GM12878 (cell line): Measurements from ENCODE around the gene SLAMF9.

Experiments
- BACH1 ChIP-seq: fragments of 450-650 bp; IDR thresholded peaks from 2 replicates; pipeline ENCODE4 v1.6.1; 2017; ENCODE audit warnings: mild to moderate bottlenecking, borderline replicate concordance
- EZH2 ChIP-seq: IDR thresholded peaks from 2 replicates; pipeline ENCODE4 v1.6.1; 2012; ENCODE audit warnings: low read depth, mild to moderate bottlenecking, control low read depth, inconsistent platforms, low read length, borderline replicate concordance; ENCODE audit not compliant: control insufficient read depth
- FOXM1 ChIP-seq: IDR thresholded peaks from 2 replicates; pipeline ENCODE4 v1.6.1; 2012; ENCODE audit warnings: low read depth, mild to moderate bottlenecking, inconsistent platforms, low read length, moderate library complexity
- IRF4 ChIP-seq: IDR thresholded peaks from 2 replicates; pipeline ENCODE4 v1.6.1; 2011; ENCODE audit warnings: low read depth, low read length
- POLR2A ChIP-seq: IDR thresholded peaks from 2 replicates; pipeline ENCODE4 v1.6.1; 2011; ENCODE audit warnings: low read depth, mild to moderate bottlenecking, low read length
- SIX5 ChIP-seq: IDR thresholded peaks from 2 replicates; pipeline ENCODE4 v1.6.1; 2011; ENCODE audit warnings: mild to moderate bottlenecking, low read depth, low read length, moderate library complexity; ENCODE audit not compliant: severe bottlenecking
- SRF ChIP-seq, 2 experiments: IDR thresholded peaks; 2 replicates each; pipeline ENCODE4 v1.6.1; 2011; ENCODE audit warnings: low read depth in 2 of 2, low read length in 2 of 2, mild to moderate bottlenecking in 1 of 2, moderate library complexity in 1 of 2
- TAF1 ChIP-seq: IDR thresholded peaks from 2 replicates; pipeline ENCODE4 v1.6.1; 2011; ENCODE audit warnings: mild to moderate bottlenecking, low read depth, low read length, borderline replicate concordance
- TF ChIP-seq, protein P1 (sequence below): fragments of 150-350 bp; IDR thresholded peaks from 2 replicates; pipeline ENCODE4 v1.6.1; 2016; ENCODE audit warnings: low read depth, low read length
- TF ChIP-seq, protein P2 (sequence below), 3 experiments: IDR thresholded peaks in 2 of 3; conservative IDR thresholded peaks in 1 of 3; 2 replicates each; pipeline ENCODE4 v1.5.1; 2011; ENCODE audit warnings: low read depth in 3 of 3, low read length in 3 of 3, mild to moderate bottlenecking in 3 of 3, control low read depth in 2 of 3, moderate library complexity in 2 of 3, inconsistent platforms in 1 of 3, mixed read lengths in 1 of 3; ENCODE audit not compliant: control insufficient read depth in 2 of 3, insufficient read depth in 1 of 3; ENCODE audit errors: extremely low read depth in 1 of 3
- TF ChIP-seq, protein P3 (sequence below): IDR thresholded peaks from 2 replicates; pipeline ENCODE4 v1.6.1; 2011; ENCODE audit warnings: borderline replicate concordance, low read depth, mild to moderate bottlenecking, moderate library complexity, mixed read lengths, low read length; ENCODE audit not compliant: insufficient read depth; ENCODE audit errors: extremely low read length
- TF ChIP-seq, protein P4 (sequence below): IDR thresholded peaks from 2 replicates; pipeline ENCODE4 v1.6.1; 2012; ENCODE audit warnings: low read length, inconsistent platforms
- TF ChIP-seq, protein P5 (sequence below): IDR thresholded peaks from 2 replicates; pipeline ENCODE4 v1.6.1; 2012; ENCODE audit warnings: low read depth, low read length, improper control_type of control experiment

DNA sequence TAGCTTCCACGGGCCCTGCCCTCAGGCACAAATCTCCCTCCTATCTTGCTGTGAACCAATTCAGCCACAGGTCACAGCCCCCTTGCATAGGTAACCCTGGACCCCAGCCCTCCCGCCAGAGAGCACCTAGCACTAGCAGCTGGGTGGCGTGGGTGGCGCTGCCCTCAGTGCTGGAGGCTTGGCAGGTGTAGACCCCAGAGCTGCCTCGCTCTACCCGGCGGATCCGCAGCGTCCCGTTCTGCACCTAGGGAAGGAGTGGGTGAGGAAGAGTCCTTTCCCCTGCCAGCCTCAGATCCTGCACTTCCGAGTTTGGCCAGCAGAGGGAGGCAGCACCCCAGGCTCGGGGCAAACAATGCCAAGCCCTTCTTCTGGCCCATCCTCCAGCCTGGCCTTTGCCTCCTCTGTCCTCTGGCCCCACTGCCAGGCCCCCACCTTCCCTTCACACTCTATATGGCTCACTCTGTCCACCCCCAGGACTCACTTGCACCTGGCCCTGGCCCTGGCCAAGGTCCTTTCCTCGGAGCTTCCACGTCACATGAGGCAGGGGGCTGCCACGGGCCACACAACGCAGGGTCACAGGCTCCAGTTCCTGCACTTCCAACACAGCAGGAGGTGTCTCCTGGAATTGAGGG lies 17.6 kb downstream of the SLAMF9 start:
- TF ChIP-seq, protein P1, sequence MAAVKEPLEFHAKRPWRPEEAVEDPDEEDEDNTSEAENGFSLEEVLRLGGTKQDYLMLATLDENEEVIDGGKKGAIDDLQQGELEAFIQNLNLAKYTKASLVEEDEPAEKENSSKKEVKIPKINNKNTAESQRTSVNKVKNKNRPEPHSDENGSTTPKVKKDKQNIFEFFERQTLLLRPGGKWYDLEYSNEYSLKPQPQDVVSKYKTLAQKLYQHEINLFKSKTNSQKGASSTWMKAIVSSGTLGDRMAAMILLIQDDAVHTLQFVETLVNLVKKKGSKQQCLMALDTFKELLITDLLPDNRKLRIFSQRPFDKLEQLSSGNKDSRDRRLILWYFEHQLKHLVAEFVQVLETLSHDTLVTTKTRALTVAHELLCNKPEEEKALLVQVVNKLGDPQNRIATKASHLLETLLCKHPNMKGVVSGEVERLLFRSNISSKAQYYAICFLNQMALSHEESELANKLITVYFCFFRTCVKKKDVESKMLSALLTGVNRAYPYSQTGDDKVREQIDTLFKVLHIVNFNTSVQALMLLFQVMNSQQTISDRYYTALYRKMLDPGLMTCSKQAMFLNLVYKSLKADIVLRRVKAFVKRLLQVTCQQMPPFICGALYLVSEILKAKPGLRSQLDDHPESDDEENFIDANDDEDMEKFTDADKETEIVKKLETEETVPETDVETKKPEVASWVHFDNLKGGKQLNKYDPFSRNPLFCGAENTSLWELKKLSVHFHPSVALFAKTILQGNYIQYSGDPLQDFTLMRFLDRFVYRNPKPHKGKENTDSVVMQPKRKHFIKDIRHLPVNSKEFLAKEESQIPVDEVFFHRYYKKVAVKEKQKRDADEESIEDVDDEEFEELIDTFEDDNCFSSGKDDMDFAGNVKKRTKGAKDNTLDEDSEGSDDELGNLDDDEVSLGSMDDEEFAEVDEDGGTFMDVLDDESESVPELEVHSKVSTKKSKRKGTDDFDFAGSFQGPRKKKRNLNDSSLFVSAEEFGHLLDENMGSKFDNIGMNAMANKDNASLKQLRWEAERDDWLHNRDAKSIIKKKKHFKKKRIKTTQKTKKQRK, result no peak
- TF ChIP-seq POLR2A (no peak), FOXM1 (no peak), SRF (IDR thresholded peaks at IDR 0.05; ENCODE audit: low read depth in 2 of 2, low read length in 2 of 2) (no peak), BACH1 (no peak), TAF1 (no peak), IRF4 (0 out of 2 replicates have a peak, but pooled peaks have one; percentile 19), SIX5 (no peak), EZH2 (no peak)
- TF ChIP-seq, protein P2, sequence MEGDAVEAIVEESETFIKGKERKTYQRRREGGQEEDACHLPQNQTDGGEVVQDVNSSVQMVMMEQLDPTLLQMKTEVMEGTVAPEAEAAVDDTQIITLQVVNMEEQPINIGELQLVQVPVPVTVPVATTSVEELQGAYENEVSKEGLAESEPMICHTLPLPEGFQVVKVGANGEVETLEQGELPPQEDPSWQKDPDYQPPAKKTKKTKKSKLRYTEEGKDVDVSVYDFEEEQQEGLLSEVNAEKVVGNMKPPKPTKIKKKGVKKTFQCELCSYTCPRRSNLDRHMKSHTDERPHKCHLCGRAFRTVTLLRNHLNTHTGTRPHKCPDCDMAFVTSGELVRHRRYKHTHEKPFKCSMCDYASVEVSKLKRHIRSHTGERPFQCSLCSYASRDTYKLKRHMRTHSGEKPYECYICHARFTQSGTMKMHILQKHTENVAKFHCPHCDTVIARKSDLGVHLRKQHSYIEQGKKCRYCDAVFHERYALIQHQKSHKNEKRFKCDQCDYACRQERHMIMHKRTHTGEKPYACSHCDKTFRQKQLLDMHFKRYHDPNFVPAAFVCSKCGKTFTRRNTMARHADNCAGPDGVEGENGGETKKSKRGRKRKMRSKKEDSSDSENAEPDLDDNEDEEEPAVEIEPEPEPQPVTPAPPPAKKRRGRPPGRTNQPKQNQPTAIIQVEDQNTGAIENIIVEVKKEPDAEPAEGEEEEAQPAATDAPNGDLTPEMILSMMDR (IDR thresholded peaks at IDR 0.05 in 2 of 3, conservative IDR thresholded peaks at IDR 0.05 in 1 of 3; ENCODE audit: control insufficient read depth in 2 of 3, extremely low read depth in 1 of 3, insufficient read depth in 1 of 3, low read depth in 3 of 3, low read length in 3 of 3), result peak; percentile 98; a peak in 5 of 6 replicates
- TF ChIP-seq, protein P3, sequence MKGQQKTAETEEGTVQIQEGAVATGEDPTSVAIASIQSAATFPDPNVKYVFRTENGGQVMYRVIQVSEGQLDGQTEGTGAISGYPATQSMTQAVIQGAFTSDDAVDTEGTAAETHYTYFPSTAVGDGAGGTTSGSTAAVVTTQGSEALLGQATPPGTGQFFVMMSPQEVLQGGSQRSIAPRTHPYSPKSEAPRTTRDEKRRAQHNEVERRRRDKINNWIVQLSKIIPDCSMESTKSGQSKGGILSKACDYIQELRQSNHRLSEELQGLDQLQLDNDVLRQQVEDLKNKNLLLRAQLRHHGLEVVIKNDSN, result peak; percentile 59
- TF ChIP-seq, protein P4, sequence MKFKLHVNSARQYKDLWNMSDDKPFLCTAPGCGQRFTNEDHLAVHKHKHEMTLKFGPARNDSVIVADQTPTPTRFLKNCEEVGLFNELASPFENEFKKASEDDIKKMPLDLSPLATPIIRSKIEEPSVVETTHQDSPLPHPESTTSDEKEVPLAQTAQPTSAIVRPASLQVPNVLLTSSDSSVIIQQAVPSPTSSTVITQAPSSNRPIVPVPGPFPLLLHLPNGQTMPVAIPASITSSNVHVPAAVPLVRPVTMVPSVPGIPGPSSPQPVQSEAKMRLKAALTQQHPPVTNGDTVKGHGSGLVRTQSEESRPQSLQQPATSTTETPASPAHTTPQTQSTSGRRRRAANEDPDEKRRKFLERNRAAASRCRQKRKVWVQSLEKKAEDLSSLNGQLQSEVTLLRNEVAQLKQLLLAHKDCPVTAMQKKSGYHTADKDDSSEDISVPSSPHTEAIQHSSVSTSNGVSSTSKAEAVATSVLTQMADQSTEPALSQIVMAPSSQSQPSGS, result no peak
- TF ChIP-seq, protein P5, sequence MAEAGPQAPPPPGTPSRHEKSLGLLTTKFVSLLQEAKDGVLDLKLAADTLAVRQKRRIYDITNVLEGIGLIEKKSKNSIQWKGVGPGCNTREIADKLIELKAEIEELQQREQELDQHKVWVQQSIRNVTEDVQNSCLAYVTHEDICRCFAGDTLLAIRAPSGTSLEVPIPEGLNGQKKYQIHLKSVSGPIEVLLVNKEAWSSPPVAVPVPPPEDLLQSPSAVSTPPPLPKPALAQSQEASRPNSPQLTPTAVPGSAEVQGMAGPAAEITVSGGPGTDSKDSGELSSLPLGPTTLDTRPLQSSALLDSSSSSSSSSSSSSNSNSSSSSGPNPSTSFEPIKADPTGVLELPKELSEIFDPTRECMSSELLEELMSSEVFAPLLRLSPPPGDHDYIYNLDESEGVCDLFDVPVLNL, result no peak
